Dendritic cell treated with granulocyte-macrophage colony-stimulating factor and Interleukin-4, amounts not matched to agents 40 ng/mL and 50 ng/mL, for 4 days (primary cell): Measurements from ENCODE around the gene PTPRN2.

ENCODE experiments used
- H3K27ac Mint-ChIP-seq: one replicate; pipeline ENCODE4 v1.8.0; 2022; ENCODE audit warnings: mild to moderate bottlenecking, mixed read lengths
- H3K27me3 Mint-ChIP-seq: one replicate; pipeline ENCODE4 v1.8.0; 2022; ENCODE audit warnings: mild to moderate bottlenecking, mixed read lengths
- H3K36me3 Mint-ChIP-seq: one replicate; pipeline ENCODE4 v1.8.0; 2022; ENCODE audit warnings: low read depth, mixed read lengths
- H3K4me1 Mint-ChIP-seq: one replicate; pipeline ENCODE4 v1.8.0; 2022; ENCODE audit warnings: low read depth, mixed read lengths
- H3K4me3 Mint-ChIP-seq: one replicate; pipeline ENCODE4 v1.8.0; 2022; ENCODE audit warnings: mild to moderate bottlenecking, moderate library complexity, mixed read lengths
- H3K9me3 Mint-ChIP-seq: one replicate; pipeline ENCODE4 v1.8.0; 2022; ENCODE audit warnings: mixed read lengths
- intact Hi-C: fragments of 100-400 bp; cut with micrococcal nuclease; formaldehyde crosslinking; loops from one replicate; pipeline ENCODE4 v1.15.0; 2022

Gene PTPRN2

DNA sequence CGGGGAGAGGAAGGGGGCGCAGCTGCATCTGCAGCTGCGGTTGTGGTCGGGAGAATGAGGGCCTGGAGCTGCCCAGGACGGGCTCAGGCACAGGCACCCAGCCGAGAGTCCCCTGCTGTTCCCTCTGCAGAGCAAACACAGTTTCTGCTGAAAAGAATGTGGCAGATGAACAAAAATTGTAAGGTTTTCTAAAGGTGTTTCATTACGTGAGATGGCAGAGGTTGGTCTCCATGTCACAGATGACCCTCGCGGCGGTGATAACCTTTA lies 794.6 kb downstream of the PTPRN2 start:
- intact Hi-C loops, result no loop called here
- Mint-ChIP-seq H3K4me1 (no peaks in the 10 kb centered on the region), H3K27me3 (peaks cover 4% of the 10 kb centered on the region), H3K36me3 (no peaks in the 10 kb centered on the region), H3K9me3 (no peaks in the 10 kb centered on the region), H3K4me3 (no peak overlapping the region), H3K27ac (no peak overlapping the region)

DNA sequence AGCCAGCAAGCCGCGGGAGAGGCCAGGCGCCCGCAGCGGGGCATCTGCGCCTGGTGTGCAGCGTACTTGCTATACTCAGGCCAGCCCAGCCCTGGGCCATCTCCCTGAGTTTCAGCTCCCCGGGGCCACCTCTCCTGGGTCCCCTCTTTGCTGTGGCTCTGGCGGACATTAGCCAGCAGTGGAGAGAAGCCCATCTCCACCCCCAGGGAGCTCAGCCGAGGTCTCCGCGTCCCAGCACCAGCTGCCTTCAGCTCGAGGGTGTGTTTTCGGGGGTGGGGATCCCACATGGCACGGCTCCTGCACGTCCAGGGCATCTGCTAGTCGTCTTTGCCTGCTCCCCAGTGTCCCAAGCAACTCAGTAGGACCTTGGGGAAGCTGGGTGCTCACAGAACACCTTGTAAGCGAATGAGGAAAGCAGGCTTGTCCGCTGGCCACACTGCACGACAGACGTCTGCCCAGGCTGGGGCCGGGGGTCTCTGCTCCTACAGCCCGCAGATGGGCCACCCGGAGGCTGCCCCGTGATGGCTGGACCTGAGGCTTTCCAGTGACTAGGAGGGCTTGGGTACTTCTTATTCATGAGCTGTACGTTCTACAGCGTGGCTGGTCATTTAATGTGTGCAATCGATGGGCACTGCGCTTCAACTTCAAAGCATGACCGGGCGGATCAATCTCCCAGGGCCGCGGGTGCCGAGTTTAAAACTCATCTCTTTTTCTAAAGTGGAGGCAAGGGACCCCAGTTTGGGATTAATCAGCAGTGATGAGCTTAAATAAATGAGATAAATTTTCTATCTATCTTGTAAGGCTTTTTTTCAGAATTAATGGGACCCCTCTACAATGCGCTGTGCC lies 795.2 kb downstream of the PTPRN2 start:
- Mint-ChIP-seq H3K36me3 (no peaks in the 10 kb centered on the region), H3K4me3 (no peak overlapping the region), H3K27me3 (peaks cover 4% of the 10 kb centered on the region), H3K9me3 (no peaks in the 10 kb centered on the region), H3K4me1 (no peaks in the 10 kb centered on the region), H3K27ac (no peak overlapping the region)
- intact Hi-C loops, result no loop called here

DNA sequence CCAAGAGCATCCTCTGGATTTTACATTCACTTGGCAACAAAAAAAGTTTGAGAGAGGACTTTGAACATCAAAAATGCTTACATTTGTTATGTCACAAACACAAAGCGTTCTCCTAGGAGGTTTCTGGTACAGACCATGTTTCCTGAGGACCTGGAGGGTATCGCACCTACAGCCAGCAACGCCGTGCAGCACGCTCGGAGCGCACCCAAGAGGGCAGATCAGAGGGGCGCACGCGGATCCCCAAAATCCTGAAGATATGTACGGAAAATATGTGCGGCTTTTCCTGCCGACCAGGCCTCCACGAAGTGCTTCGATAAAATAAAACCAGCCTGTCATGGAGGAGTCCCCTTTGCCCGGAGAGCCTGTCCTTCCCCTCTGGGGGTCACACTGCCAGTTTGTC lies 796.0 kb downstream of the PTPRN2 start:
- no peaks in the 10 kb centered on the region for H3K36me3 Mint-ChIP-seq
- intact Hi-C loops, result no loop called here
- no peaks in the 10 kb centered on the region for H3K4me1 Mint-ChIP-seq
- H3K4me3 Mint-ChIP-seq, result no peak overlapping the region
- peaks cover 4% of the 10 kb centered on the region for H3K27me3 Mint-ChIP-seq
- H3K9me3 Mint-ChIP-seq, result no peaks in the 10 kb centered on the region
- H3K27ac Mint-ChIP-seq, result no peak overlapping the region

GRCh38 chr7:157791261-157791660 lies 796.4 kb downstream of the PTPRN2 start:
- H3K4me1 Mint-ChIP-seq, result no peaks in the 10 kb centered on the region
- H3K9me3 Mint-ChIP-seq, result no peaks in the 10 kb centered on the region
- no peaks in the 10 kb centered on the region for H3K36me3 Mint-ChIP-seq
- intact Hi-C loops, result no loop called here
- no peak overlapping the region for H3K27ac Mint-ChIP-seq
- peaks cover 4% of the 10 kb centered on the region for H3K27me3 Mint-ChIP-seq
- H3K4me3 Mint-ChIP-seq, result no peak overlapping the region

DNA sequence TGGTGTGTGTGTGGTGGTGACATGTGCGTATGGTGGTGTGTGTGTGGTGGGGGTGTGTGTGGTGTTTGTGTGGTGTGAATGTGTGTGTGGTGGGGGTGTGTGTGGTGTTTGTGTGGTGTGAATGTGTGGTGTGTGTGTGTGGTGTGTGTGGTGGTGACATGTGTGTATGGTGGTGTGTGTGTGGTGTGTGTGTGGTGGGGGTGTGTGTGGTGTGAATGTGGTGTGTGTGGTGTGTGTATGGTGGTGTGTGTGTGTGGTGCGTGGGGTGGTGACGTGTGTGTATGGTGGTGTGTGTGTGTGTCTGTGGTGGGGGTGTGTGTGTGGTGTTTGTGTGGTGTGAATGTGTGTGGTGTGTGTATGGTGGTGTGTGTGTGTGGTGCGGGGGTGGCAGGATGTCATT lies 797.7 kb downstream of the PTPRN2 start:
- H3K36me3 Mint-ChIP-seq, result no peaks in the 10 kb centered on the region
- H3K27me3 Mint-ChIP-seq, result peaks cover 4% of the 10 kb centered on the region
- H3K9me3 Mint-ChIP-seq, result no peaks in the 10 kb centered on the region
- no peak overlapping the region for H3K4me3 Mint-ChIP-seq
- intact Hi-C loops, result no loop called here
- H3K4me1 Mint-ChIP-seq, result no peaks in the 10 kb centered on the region
- no peak overlapping the region for H3K27ac Mint-ChIP-seq

DNA sequence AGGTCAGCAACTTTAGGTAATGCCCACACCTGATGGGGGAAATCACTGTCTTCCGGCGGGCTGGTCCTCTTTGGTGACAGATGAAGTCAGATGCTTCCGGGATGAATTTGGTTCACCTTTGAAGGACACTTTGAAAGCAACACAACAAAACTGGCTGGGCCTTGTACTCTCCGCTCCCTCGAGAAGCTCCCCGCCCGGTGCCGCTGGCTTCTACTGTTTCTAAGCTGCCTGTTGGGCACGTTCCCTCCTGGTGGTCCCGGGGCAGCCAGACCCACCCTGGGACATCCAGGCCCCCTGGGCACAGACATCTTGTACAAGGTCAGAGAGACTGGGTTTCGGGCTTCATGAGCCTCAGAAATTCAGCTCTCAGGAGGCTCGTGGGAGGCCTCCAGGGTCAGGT lies 798.5 kb downstream of the PTPRN2 start:
- no peaks in the 10 kb centered on the region for H3K9me3 Mint-ChIP-seq
- intact Hi-C loops, result no loop called here
- H3K27me3 Mint-ChIP-seq, result peaks cover 2% of the 10 kb centered on the region
- H3K27ac Mint-ChIP-seq, result no peak overlapping the region
- H3K4me1 Mint-ChIP-seq, result no peaks in the 10 kb centered on the region
- H3K36me3 Mint-ChIP-seq, result no peaks in the 10 kb centered on the region
- no peak overlapping the region for H3K4me3 Mint-ChIP-seq

GRCh38 chr7:157788573-157788972 lies 799.0 kb downstream of the PTPRN2 start:
- Mint-ChIP-seq H3K4me3 (no peak overlapping the region), H3K27me3 (peaks cover 2% of the 10 kb centered on the region), H3K36me3 (no peaks in the 10 kb centered on the region), H3K4me1 (no peaks in the 10 kb centered on the region), H3K27ac (no peak overlapping the region), H3K9me3 (no peaks in the 10 kb centered on the region)
- intact Hi-C loops, result no loop called here

DNA sequence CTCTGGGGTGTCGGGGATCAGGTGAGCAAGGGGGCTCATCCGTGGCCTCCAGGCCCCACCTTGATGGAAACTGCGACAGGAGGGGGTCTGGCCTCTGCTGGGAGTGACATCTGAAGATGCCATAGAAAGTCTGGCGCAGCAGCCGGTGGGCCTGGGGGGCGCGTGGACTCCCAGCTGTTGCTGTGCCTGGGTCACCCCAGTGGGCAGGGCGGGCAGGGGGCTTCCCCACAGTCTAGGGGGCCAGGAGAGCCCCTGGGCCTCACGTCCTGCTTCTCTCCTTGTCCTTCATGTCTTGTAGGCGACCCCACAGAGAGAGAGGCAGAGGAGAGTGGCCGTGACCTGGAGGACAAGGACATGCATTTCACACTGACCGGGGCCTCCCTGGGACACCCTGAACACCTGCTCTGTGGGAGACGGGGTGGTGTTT lies 800.3 kb downstream of the PTPRN2 start:
- H3K27me3 Mint-ChIP-seq, result no peaks in the 10 kb centered on the region
- no peak overlapping the region for H3K4me3 Mint-ChIP-seq
- no peaks in the 10 kb centered on the region for H3K36me3 Mint-ChIP-seq
- H3K27ac Mint-ChIP-seq, result no peak overlapping the region
- H3K9me3 Mint-ChIP-seq, result peaks cover 9% of the 10 kb centered on the region
- intact Hi-C loops, result no loop called here
- H3K4me1 Mint-ChIP-seq, result no peaks in the 10 kb centered on the region

DNA sequence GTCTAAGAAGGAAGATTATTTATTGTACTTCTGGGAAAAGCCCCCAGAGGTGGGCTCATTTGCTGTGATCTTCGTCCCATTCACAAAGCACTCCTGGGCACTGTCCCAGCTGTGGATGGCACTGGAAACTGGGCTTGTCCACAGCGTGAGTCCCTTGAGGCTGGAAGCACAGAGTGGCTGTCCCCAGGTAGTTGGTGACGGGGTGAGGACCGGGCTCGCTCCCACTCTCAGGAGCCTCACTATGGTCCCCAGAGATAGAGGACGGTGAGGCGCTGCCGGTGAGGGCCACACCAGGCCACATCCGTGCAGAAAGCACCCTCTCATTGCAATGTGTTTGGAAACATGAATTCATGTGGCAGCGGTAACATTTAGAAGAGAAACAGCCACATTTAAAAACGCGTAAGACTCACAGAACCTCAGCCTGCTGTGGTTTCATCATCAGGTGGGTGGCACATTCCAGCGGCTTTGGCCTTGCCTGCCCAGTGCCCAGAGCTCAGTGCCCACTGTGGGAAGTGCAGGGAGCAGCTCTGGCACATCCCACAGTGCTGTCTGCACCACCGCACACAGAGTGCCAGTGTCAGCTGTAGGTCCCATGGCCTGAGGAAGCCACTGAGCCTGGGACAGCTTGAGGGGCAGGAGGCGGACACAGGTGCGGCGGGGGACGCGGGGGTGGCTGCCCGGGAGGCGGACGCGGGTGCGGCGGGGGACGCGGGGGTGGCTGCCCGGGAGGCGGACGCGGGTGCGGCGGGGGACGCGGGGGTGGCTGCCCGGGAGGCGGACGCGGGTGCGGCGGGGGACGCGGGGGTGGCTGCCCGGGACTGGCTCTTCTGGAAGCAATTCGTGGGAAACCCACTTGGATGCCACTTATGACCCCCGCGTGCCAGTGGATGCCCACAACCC lies 801.0 kb downstream of the PTPRN2 start:
- H3K27ac Mint-ChIP-seq, result no peak overlapping the region
- H3K36me3 Mint-ChIP-seq, result no peaks in the 10 kb centered on the region
- no peaks in the 10 kb centered on the region for H3K27me3 Mint-ChIP-seq
- no peak overlapping the region for H3K4me3 Mint-ChIP-seq
- intact Hi-C loops, result no loop called here
- peaks cover 9% of the 10 kb centered on the region for H3K9me3 Mint-ChIP-seq
- H3K4me1 Mint-ChIP-seq, result no peaks in the 10 kb centered on the region

GRCh38 chr7:157785486-157786186 lies 802.0 kb downstream of the PTPRN2 start:
- no peaks in the 10 kb centered on the region for H3K4me1 Mint-ChIP-seq
- H3K36me3 Mint-ChIP-seq, result no peaks in the 10 kb centered on the region
- no peaks in the 10 kb centered on the region for H3K27me3 Mint-ChIP-seq
- peaks cover 9% of the 10 kb centered on the region for H3K9me3 Mint-ChIP-seq
- intact Hi-C loops, result no loop called here
- H3K4me3 Mint-ChIP-seq, result no peak overlapping the region
- no peak overlapping the region for H3K27ac Mint-ChIP-seq

DNA sequence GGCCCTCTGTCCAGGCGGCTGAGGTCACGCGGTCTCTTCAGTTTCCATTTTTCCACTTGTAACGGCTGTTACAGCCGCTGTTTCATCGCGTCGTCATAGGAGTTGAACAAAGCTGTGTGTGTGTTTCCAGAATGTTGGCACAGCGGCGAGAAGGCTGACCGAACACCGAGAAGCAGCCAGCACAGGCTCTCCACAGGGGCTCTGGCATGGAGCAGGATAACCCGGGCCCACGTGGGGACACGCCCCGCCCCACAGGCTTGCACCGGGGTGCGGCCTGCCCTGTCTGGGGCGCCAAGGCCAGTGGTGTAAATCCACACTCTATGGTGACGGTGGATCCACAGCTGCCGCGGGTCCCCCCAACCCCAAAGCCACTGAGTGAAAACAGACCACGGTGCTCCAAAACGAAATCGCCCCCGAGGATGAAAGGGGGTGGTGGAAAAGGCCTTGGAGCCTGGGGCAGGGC lies 802.6 kb downstream of the PTPRN2 start:
- Mint-ChIP-seq H3K36me3 (no peaks in the 10 kb centered on the region), H3K9me3 (peaks cover 9% of the 10 kb centered on the region), H3K27ac (no peak overlapping the region), H3K4me1 (no peaks in the 10 kb centered on the region), H3K27me3 (no peaks in the 10 kb centered on the region), H3K4me3 (no peak overlapping the region)
- intact Hi-C loops, result no loop called here

- intact Hi-C loops, result no loop called here
- no peaks in the 10 kb centered on the region for H3K27me3 Mint-ChIP-seq
- no peak overlapping the region for H3K4me3 Mint-ChIP-seq
- no peaks in the 10 kb centered on the region for H3K4me1 Mint-ChIP-seq
- H3K27ac Mint-ChIP-seq, result no peak overlapping the region
- H3K36me3 Mint-ChIP-seq, result no peaks in the 10 kb centered on the region
- H3K9me3 Mint-ChIP-seq, result peaks cover 9% of the 10 kb centered on the region
Measured at GRCh38 chr7:157784041-157784835, 803.4 kb downstream of the PTPRN2 start.

- Mint-ChIP-seq H3K4me3 (no peak overlapping the region), H3K36me3 (no peaks in the 10 kb centered on the region), H3K27ac (no peak overlapping the region), H3K27me3 (peaks cover under 1% of the 10 kb centered on the region), H3K4me1 (no peaks in the 10 kb centered on the region), H3K9me3 (peaks cover 9% of the 10 kb centered on the region)
- intact Hi-C loops, result no loop called here
Measured at GRCh38 chr7:157782041-157782440, 805.6 kb downstream of the PTPRN2 start.
